T-helper 2 cell treated with Interferon-gamma antibody and Interleukin-4, amounts not matched to agents 5 μg/mL and 100 μg/mL, for 36 hours (primary cell): ENCODE data around the gene NTPCR.

Experiments
- DNase-seq: peaks from one replicate; pipeline ENCODE4 v3.0.0; 2021; ENCODE audit warnings: low spot score
- H3K27ac Mint-ChIP-seq: one replicate; pipeline ENCODE4 v1.8.0; 2021; ENCODE audit warnings: mild to moderate bottlenecking, mixed read lengths
- H3K27me3 Mint-ChIP-seq: one replicate; pipeline ENCODE4 v1.8.0; 2021; ENCODE audit warnings: low read depth, mixed read lengths
- H3K36me3 Mint-ChIP-seq: one replicate; pipeline ENCODE4 v1.8.0; 2021; ENCODE audit warnings: low read depth, mixed read lengths
- H3K4me1 Mint-ChIP-seq: one replicate; pipeline ENCODE4 v1.8.0; 2021; ENCODE audit warnings: low read depth, mixed read lengths
- H3K4me3 Mint-ChIP-seq: one replicate; pipeline ENCODE4 v1.8.0; 2022; ENCODE audit warnings: mild to moderate bottlenecking, moderate library complexity, mixed read lengths
- H3K9me3 Mint-ChIP-seq: one replicate; pipeline ENCODE4 v1.8.0; 2021; ENCODE audit warnings: mixed read lengths

Gene NTPCR

DNA sequence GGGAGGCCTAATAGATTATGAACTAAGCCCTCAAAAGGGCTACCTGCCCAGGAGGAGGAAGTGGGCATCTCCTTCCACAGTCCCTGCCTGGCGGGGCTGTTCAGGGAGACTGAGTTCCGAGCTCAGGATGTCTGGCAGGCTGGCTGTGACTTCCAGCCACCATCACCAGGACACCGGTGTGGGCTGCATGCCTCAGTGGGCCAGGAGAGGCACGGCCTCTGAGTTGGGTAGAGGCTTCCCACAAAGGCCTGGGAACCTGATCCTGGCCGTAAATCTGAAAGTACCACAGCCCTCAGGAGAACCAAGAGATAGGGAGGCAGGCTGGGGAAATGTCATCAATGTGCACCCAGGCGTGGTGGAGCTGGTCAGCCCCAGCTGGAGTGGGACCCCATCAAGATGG lies 29.1 kb downstream of the NTPCR start:
- Mint-ChIP-seq H3K36me3 (peaks cover 41% of the 10 kb centered on the region), H3K27ac (no peak overlapping the region), H3K27me3 (no peaks in the 10 kb centered on the region), H3K4me1 (peaks cover 26% of the 10 kb centered on the region), H3K9me3 (peaks cover 3% of the 10 kb centered on the region), H3K4me3 (no peak overlapping the region)
- DNase-seq = no peak

DNA sequence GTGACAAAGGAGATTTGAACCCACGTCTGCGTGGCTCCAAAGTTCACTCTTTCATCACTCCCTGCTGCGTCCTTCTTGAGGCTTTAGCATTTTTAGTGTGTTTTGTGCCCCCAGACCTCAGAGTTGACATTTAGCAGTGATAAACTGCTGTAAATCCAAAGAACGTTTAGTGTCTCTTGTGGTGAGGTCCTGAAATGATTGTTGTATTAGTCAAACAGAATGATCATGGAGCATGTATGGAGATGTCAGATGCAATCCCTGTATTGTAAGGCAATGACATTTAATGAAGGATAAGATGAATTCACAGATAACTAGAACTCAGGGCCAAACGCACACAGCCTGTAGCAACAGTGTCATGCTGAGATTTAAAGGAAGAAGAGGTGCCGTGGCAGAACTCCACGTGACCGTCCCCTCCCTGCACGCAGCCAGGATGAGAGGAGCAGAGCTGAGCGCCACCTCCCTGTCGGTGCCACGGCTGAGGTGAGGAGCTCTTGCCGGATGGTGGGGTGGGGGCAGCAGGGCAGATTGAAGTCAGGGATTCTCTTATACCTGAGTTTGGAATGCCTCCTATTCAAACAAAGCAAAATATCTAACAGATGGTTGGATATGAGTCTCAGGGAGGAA lies 30.1 kb downstream of the NTPCR start:
- H3K27ac Mint-ChIP-seq = no peak overlapping the region
- H3K4me3 Mint-ChIP-seq = no peak overlapping the region
- H3K4me1 Mint-ChIP-seq = peaks cover 22% of the 10 kb centered on the region
- peaks cover 34% of the 10 kb centered on the region for H3K36me3 Mint-ChIP-seq
- no peak for DNase-seq
- H3K27me3 Mint-ChIP-seq = no peaks in the 10 kb centered on the region
- no peaks in the 10 kb centered on the region for H3K9me3 Mint-ChIP-seq

DNA sequence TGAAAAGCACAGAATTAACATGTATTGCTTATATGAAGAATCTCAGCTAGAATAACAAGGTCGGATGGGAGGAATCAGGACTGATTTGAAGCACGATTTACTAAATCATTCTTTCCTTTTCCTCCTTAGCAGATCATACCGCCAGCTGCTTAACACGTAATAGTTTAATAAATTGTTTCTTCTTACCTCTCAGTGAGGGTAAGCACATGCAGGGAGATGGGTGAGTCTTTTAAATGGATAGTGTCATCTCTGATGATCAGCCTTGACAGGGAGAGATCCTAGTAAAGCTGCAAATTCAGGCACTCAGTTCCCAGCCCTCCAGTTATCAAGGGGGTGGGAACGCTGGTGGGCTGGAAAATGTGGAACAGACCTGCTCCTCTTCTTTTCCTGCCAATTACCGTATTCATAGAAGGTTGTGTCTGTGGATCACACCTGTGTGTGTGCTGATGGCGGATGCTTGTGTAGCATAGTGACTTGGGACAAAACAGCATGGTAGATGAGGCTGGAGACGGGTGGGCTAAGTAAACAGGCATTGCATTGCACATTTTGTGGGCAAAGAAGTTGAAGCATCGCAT lies 30.7 kb downstream of the NTPCR start:
- peaks cover 22% of the 10 kb centered on the region for H3K4me1 Mint-ChIP-seq
- peaks cover 31% of the 10 kb centered on the region for H3K36me3 Mint-ChIP-seq
- no peak overlapping the region for H3K4me3 Mint-ChIP-seq
- no peak for DNase-seq
- no peak overlapping the region for H3K27ac Mint-ChIP-seq
- H3K9me3 Mint-ChIP-seq = no peaks in the 10 kb centered on the region
- no peaks in the 10 kb centered on the region for H3K27me3 Mint-ChIP-seq

DNA sequence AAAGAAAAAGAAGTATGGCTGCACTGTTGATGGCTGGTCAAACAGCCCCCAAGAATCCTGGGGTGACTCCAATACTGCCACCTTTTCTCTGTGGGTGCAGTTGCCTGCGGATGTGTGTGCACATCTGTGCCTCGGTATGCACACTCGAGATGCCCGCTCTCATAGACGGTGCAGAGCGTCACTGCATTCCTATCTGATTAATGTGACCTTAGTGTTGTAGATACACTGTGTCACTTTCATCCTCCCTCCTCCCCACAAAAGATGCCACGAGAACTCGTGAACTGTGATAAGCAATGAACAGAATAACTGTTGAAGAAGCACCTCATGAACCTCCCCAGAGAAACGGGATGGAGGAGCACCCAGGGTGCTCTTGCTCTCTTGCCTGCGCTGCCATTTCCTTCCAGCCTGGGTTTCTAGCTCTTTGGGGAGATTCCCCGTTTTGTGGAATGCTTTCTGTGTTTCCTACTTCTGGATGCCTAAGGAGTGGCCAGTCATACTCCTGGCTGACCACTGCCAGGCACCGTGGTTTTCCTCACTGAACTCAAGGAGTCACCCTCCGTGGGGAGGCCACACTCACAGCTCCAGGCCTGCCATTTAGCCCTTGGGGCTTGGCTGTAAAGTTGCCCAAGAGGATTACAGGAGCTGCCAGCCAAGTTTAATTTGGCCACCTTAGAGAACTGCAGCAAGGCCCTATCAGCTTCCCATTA lies 32.0 kb downstream of the NTPCR start:
- Mint-ChIP-seq H3K36me3 (peaks cover 18% of the 10 kb centered on the region), H3K27ac (no peak overlapping the region), H3K27me3 (no peaks in the 10 kb centered on the region), H3K4me1 (peaks cover 19% of the 10 kb centered on the region), H3K4me3 (no peak overlapping the region), H3K9me3 (no peaks in the 10 kb centered on the region)
- DNase-seq = no peak

DNA sequence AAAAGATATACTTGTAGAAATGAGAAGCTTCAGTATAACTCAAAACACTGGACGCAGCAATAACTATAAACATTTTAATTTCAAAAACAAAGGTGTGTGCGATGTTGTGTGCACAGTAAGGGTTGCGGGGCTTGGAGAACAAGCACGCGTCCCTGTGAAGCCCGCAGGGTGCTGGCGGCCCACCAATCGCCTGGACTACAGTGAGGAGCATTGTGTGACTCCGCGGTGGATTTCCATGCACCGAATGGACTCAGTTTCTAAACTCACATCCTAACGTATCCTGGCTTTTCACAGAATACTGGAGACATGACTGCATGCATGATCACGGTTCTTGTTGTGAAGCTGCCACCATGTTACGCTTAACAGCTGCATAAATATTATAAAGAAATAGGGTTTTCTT lies 33.0 kb downstream of the NTPCR start:
- no peaks in the 10 kb centered on the region for H3K27me3 Mint-ChIP-seq
- no peak overlapping the region for H3K4me3 Mint-ChIP-seq
- H3K27ac Mint-ChIP-seq = no peak overlapping the region
- no peaks in the 10 kb centered on the region for H3K9me3 Mint-ChIP-seq
- DNase-seq = no peak
- peaks cover 9% of the 10 kb centered on the region for H3K4me1 Mint-ChIP-seq
- peaks cover 9% of the 10 kb centered on the region for H3K36me3 Mint-ChIP-seq

DNA sequence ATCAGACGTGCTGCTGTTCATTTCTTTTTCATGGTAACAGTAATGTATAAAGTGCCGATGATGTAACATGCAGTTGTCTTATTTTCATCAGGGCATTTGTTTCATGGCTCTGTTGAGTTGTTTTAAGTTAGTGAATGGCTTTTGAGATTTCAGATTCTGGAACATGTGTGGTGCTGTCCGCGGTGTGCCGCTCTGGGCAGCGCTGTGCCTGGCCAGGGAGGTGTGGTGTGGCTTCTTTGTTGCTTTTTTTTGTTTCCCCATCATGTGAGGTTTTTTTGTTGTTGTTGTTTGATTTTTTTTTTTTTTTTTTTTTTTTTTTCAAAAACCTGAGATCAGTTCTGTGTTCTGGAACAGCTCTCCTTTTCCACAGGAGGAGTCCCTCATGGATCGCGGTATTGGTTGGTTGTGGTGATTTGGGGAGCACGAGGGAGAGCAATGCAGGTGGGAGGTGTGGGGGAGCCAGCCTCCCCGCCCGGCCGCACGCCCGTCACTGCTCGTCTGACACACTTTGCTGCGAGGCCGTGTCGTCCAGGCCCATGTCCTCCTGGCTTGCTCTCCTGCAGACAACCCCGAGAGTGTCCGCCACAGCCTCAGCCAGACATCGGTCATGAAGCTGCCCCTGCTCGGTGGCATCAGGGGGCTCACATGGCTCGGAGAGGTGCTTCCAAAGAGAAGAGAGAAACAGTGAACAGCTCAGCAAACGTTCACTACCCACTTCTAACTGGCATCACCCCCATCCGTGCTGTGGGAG lies 33.6 kb downstream of the NTPCR start:
- Mint-ChIP-seq H3K36me3 (peaks cover 5% of the 10 kb centered on the region), H3K27me3 (no peaks in the 10 kb centered on the region), H3K9me3 (no peaks in the 10 kb centered on the region), H3K4me3 (no peak overlapping the region), H3K4me1 (peaks cover 3% of the 10 kb centered on the region), H3K27ac (no peak overlapping the region)
- DNase-seq = no peak

DNA sequence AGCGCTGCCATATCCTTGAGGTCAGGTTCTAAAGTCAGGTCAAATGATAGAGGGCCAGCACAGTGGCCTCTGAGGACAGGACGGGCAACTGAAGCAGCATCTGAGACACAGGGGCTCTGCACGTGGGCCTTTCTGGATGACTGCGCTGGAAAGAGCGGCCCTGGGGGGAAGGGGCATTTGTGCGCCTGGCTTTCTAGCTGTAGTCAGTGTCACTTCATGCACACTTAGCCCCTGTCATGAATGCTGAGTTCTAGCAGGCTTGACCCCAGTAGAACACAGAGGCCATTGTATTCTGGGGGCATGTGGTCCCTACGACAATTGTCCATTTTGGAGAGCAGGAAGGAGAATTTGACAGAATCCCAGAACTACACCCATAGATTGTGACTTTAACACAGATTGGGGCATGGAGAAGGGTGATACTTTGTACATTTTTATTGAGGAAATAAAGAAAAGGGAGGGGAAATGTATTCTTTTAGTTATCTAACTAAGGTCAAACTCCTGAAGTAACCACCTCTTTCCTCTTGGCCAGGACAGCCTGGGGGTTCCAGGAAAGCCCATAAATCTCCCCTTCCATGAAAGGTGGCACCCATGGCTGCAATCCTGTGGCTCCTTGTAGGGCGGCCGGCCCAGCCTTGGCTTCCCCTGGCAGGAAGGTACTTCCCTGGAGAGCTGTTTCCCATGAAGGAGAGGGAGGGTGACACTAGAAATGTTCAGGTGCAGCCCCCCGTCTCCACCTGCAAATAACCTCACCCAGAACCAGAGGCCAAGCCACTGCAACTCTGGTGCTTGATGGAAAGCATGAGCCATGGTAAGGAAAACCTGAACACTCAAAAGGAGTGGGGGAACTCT lies 34.4 kb downstream of the NTPCR start:
- no peak for DNase-seq
- peaks cover 3% of the 10 kb centered on the region for H3K36me3 Mint-ChIP-seq
- no peaks in the 10 kb centered on the region for H3K27me3 Mint-ChIP-seq
- H3K27ac Mint-ChIP-seq = no peak overlapping the region
- H3K4me1 Mint-ChIP-seq = no peaks in the 10 kb centered on the region
- no peaks in the 10 kb centered on the region for H3K9me3 Mint-ChIP-seq
- no peak overlapping the region for H3K4me3 Mint-ChIP-seq

DNA sequence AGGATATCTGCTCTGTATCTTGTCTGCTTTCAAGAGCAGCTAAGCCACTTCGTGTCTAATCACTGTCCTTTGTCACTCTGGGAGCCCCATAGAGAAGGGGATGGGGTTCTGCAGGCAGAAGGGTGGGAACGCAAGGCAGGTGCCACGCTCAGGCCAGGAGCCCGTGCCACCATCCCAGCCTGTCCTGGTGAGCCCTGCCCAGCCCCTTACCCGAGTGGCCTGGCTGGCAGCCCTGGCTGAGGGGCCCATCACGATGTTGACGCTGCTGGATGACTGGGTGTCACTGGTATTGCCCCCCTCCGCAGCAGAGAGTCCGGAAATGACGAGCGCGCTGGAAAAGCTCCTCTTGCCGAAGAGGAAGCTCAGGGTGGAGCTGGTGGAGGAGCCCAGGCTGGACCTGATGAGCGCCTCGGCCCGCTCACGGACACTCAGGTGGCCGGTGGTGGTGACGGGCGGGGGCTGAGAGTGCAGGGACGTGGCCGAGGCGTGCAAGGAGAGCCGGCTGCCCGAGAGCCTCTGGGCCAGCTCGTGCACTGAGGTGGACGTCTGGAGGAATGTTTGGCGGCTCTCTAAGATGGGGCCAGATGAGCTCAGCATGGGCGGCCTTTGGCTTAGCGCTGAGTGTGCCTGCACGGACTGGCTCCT lies 35.6 kb downstream of the NTPCR start:
- H3K4me3 Mint-ChIP-seq = no peak overlapping the region
- H3K4me1 Mint-ChIP-seq = no peaks in the 10 kb centered on the region
- no peak for DNase-seq
- peaks cover 3% of the 10 kb centered on the region for H3K36me3 Mint-ChIP-seq
- no peaks in the 10 kb centered on the region for H3K9me3 Mint-ChIP-seq
- H3K27me3 Mint-ChIP-seq = no peaks in the 10 kb centered on the region
- H3K27ac Mint-ChIP-seq = no peak overlapping the region

DNA sequence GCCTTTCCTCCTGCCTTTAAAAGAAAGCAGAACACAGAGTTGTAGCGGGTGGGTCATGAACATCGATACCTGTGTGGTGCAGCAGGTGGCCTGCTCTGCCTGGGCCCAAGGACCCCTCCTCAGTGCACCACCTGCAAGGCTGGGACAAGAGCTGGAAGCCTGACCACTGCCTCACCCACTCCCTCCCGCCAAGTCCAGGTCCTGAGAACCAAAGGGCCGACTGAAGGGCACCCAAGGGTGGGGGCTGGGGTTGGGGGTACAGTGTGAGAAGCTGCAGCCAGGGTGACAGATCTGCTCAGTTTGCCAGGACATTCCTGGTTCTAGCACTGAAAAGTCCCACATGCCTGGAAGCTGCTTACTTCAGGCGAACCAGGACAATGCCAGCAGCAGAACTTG lies 36.1 kb downstream of the NTPCR start:
- no peaks in the 10 kb centered on the region for H3K27me3 Mint-ChIP-seq
- no peak overlapping the region for H3K27ac Mint-ChIP-seq
- no peak for DNase-seq
- H3K4me1 Mint-ChIP-seq = no peaks in the 10 kb centered on the region
- peaks cover 3% of the 10 kb centered on the region for H3K36me3 Mint-ChIP-seq
- H3K4me3 Mint-ChIP-seq = no peak overlapping the region
- H3K9me3 Mint-ChIP-seq = no peaks in the 10 kb centered on the region

DNA sequence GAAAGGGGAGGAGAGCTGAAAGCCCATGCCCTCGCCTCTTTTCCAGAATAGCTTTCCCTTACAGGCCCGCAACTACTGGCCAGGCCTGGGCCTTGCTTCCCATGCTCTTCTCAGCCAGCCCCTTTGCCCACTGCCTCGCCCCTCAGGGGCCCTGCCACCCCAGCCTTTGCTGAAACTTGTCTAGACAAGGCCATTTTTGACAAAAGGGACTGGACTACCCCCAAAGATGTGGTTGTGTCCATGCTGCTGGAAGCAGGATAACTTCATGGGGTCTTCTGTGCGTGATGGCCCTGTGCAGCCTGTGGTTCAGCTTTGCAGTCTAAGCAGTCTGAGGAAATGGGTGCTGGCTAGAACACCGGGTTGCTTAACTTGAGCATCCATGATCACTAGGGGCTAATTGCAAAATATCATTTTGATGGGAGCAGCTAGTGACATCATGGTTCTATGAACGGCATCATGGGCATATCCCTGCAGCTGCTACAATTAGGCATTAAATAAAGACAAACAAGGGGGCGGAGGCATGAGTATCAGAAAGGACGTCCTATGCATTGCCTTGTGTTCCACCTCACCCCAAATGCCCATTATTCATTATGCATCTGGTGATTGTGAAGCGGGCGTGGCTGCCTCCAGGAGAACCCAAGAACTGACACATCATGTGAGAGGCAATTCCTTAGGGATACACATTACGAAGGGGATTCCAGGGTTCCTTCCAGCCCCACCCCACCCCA lies 36.8 kb downstream of the NTPCR start:
- Mint-ChIP-seq H3K36me3 (peaks cover 9% of the 10 kb centered on the region), H3K27ac (no peak overlapping the region), H3K4me1 (no peaks in the 10 kb centered on the region), H3K4me3 (no peak overlapping the region), H3K27me3 (no peaks in the 10 kb centered on the region), H3K9me3 (no peaks in the 10 kb centered on the region)
- no peak for DNase-seq

DNA sequence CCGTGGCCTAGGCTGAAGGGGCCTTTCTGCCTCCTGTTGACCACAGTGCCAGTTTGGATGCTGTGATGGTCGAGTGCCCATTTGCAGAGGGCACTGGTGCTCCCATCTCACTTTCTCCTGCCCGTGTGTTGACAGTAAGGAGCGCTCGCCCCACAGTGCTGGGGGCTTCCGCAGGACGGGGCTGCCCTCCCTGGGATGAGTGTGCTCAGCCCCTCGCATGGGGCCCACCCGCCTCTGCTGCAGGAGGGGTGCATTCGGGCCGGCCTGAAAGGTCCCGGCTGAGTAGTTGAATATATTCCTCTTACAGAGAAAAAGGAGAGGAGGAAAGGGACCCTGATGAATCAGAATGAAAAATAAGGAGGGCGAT lies 37.3 kb downstream of the NTPCR start:
- Mint-ChIP-seq H3K27ac (no peak overlapping the region), H3K4me3 (no peak overlapping the region), H3K4me1 (no peaks in the 10 kb centered on the region), H3K36me3 (peaks cover 14% of the 10 kb centered on the region), H3K27me3 (no peaks in the 10 kb centered on the region), H3K9me3 (no peaks in the 10 kb centered on the region)
- DNase-seq = no peak

DNA sequence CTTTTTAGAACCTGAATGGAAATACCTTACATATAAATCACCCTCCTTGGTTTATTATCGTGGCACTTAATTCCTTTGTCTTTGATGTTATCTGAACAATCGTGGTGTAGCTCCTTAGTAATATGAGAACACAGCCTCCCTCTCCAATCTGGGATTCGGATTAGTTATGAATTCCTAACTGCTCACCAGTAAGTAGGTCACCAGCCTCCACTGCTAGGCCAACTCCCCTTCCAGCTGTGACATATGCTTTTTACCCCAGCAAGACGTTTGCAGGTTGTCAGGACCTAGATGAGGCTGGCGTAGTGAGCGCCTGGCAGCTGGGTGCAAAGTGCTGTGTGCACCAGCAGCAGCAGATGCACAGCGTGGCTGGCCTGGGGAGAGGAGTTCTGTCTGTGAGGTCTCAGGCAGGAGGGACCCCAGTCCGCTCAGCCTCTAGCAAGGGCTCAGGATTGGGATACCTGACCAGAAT lies 38.2 kb downstream of the NTPCR start:
- H3K27ac Mint-ChIP-seq = no peak overlapping the region
- H3K4me1 Mint-ChIP-seq = no peaks in the 10 kb centered on the region
- H3K27me3 Mint-ChIP-seq = no peaks in the 10 kb centered on the region
- H3K9me3 Mint-ChIP-seq = peaks cover 7% of the 10 kb centered on the region
- H3K4me3 Mint-ChIP-seq = no peak overlapping the region
- no peak for DNase-seq
- peaks cover 23% of the 10 kb centered on the region for H3K36me3 Mint-ChIP-seq
